ENCODE results near the gene C11orf71. TPM values are rescaled to one million over a fixed set of nuclear protein-coding genes. Genes with fewer than 3 reads are reported as not detected.

Gene C11orf71
- total RNA-seq, 1 experiment from 2014 or later: 6.2 TPM

GRCh38 chr11:114448749-114449482, 48.6 kb upstream of the C11orf71 start:
- Histone ChIP-seq H3K27ac (ENCODE audit: low read length) (no peak overlapping the region), H3K4me1 (ENCODE audit: control insufficient read depth, insufficient read depth, low read length) (no peaks in the 10 kb centered on the region), H3K27me3 (ENCODE audit: control insufficient read depth, insufficient read depth, low read length) (no peaks in the 10 kb centered on the region), H3K4me3 (ENCODE audit: low read depth in 2 of 2, low read length in 2 of 2) (no peak overlapping the region), H3K9me3 (ENCODE audit: control insufficient read depth, insufficient read depth, low read depth, low read length) (no peaks in the 10 kb centered on the region), H3K36me3 (ENCODE audit: control insufficient read depth, insufficient read depth, low read length) (peaks cover 15% of the 10 kb centered on the region; the same call in 1 of the 2 replicates)
- TF ChIP-seq CTCF (IDR thresholded peaks at IDR 0.05): no peak
- TF ChIP-seq REST (IDR thresholded peaks at IDR 0.05; ENCODE audit: insufficient read depth in 1 of 2, low read depth in 2 of 2, low read length in 1 of 2): no peak
- no peak for TF ChIP-seq SIN3A (IDR thresholded peaks at IDR 0.05; ENCODE audit: borderline replicate concordance, insufficient read depth, low read depth, low read length)
- TF ChIP-seq TCF7L2 (IDR thresholded peaks at IDR 0.05; ENCODE audit: low read depth, low read length): no peak
- TF ChIP-seq POLR2AphosphoS5 (IDR thresholded peaks at IDR 0.05; ENCODE audit: low read depth, low read length): no peak
- DNase-seq (ENCODE audit: low read depth, low spot score) (no peak), ATAC-seq (no peak)
- no TSS peak for BruUV-seq (replicated peaks)
- intact Hi-C loops (cut with micrococcal nuclease; ENCODE audit: unreplicated experiment): loop anchor here (10.0 kb wide), 1 partner anchor 104 kb away; no protein-coding TSS in a partner anchor
- in situ Hi-C loops (cut with HindIII; ENCODE audit: low pct_unique_long_range_greater_than_20kb, low sequenced_read_pairs): no loop called here
- POLR2A ChIA-PET: no interaction called here
- CTCF ChIA-PET: no interaction called here

DNA sequence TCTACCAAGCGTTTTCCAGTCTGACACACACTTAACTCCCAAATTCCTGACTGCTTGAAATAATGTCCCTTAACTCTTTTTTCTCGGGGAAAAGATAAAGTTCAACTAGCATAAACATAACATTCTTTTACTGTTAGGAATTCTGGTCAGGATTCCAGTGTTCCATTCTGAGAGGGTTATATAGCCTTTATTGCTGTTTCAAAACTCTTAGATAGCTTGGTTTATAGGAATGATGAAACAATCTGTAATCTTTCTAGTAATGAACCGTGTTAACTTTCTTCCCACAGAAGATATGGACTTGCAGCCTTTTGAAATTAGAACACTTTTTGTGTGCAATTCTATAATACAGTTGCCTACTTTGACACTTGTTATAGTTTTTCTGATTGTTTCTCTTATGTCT, 47.6 kb upstream of the C11orf71 start:
- POLR2A ChIA-PET: no interaction called here

More for the DNA sequence above, 47.6 kb upstream of the C11orf71 start:
- TF ChIP-seq POLR2AphosphoS5 (IDR thresholded peaks at IDR 0.05; ENCODE audit: low read depth, low read length) (no peak), REST (IDR thresholded peaks at IDR 0.05; ENCODE audit: insufficient read depth in 1 of 2, low read depth in 2 of 2, low read length in 1 of 2) (no peak), TCF7L2 (IDR thresholded peaks at IDR 0.05; ENCODE audit: low read depth, low read length) (no peak), SIN3A (IDR thresholded peaks at IDR 0.05; ENCODE audit: borderline replicate concordance, insufficient read depth, low read depth, low read length) (no peak), CTCF (IDR thresholded peaks at IDR 0.05) (no peak)
- Histone ChIP-seq H3K4me3 (ENCODE audit: low read depth in 2 of 2, low read length in 2 of 2) (no peak overlapping the region), H3K4me1 (ENCODE audit: control insufficient read depth, insufficient read depth, low read length) (no peaks in the 10 kb centered on the region), H3K9me3 (ENCODE audit: control insufficient read depth, insufficient read depth, low read depth, low read length) (no peaks in the 10 kb centered on the region), H3K27ac (ENCODE audit: low read length) (peak overlapping the region; percentile 10; the same call in 1 of the 2 replicates), H3K27me3 (ENCODE audit: control insufficient read depth, insufficient read depth, low read length) (no peaks in the 10 kb centered on the region), H3K36me3 (ENCODE audit: control insufficient read depth, insufficient read depth, low read length) (peaks cover 15% of the 10 kb centered on the region; the same call in 1 of the 2 replicates)
- DNase-seq (ENCODE audit: low read depth, low spot score): no peak
- CTCF ChIA-PET: no interaction called here
- ATAC-seq: no peak
- BruUV-seq (replicated peaks): no TSS peak
- in situ Hi-C loops (cut with HindIII; ENCODE audit: low pct_unique_long_range_greater_than_20kb, low sequenced_read_pairs) (no loop called here), intact Hi-C loops (cut with micrococcal nuclease; ENCODE audit: unreplicated experiment) (loop anchor here (10.0 kb wide), 1 partner anchor 103 kb away; no protein-coding TSS in a partner anchor)

All from Panc1 (cell line).